OCI-LY3 (cell line): ENCODE results near the gene DNAJB11.

Experiments used
- H2AFZ ChIP-seq: fragments of 200-600, 300-600 bp; shearing (Covaris generic); 2 replicates; pipeline ENCODE4 v1.6.0; 2014; ENCODE audit warnings: antibody characterized with exemption, low read depth, low read length
- H3K27ac ChIP-seq: fragments of 200-600, 300-600 bp; sonication (generic); 2 replicates; pipeline ENCODE4 v1.5.1; 2014; ENCODE audit warnings: mild to moderate bottlenecking, low read length, moderate library complexity, mixed read lengths
- H3K27me3 ChIP-seq: fragments of 200-600, 300-600 bp; sonication (generic); 2 replicates; pipeline ENCODE4 v1.6.1; 2014; ENCODE audit warnings: low read depth, low read length, mixed read lengths
- H3K36me3 ChIP-seq: fragments of 200-600, 300-600 bp; sonication (generic); replicated peaks from 2 replicates; pipeline ENCODE3; 2014; ENCODE audit warnings: low read depth, low read length, mixed read lengths
- H3K4me1 ChIP-seq: fragments of 300-600, 200-600 bp; sonication (generic); 2 replicates; pipeline ENCODE4 v1.6.1; 2014; ENCODE audit warnings: low read length, mixed read lengths
- H3K4me2 ChIP-seq: fragments of 200-600, 300-600 bp; sonication (generic); 2 replicates; pipeline ENCODE4 v1.6.1; 2014; ENCODE audit warnings: low read length, mixed read lengths
- H3K4me3 ChIP-seq: fragments of 300-600, 200-600 bp; sonication (generic); 2 replicates; pipeline ENCODE4 v1.5.1; 2014; ENCODE audit warnings: antibody characterized with exemption, mild to moderate bottlenecking, low read length, moderate library complexity
- H3K79me2 ChIP-seq: fragments of 300-600, 200-600 bp; shearing (Covaris generic); 2 replicates; pipeline ENCODE4 v1.6.1; 2014; ENCODE audit warnings: mild to moderate bottlenecking, low read length, mixed read lengths
- H3K9ac ChIP-seq: fragments of 300-600, 200-600 bp; shearing (Covaris generic); 2 replicates; pipeline ENCODE4 v1.6.0; 2014; ENCODE audit warnings: mild to moderate bottlenecking, low read length, moderate library complexity
- H3K9me3 ChIP-seq: fragments of 200-600, 300-600 bp; shearing (Covaris generic); 2 replicates; pipeline ENCODE4 v1.6.1; 2014; ENCODE audit warnings: low read length, mixed read lengths; ENCODE audit not compliant: insufficient read depth
- H4K20me1 ChIP-seq: fragments of 200-600, 300-600 bp; sonication (generic); 2 replicates; pipeline ENCODE4 v1.6.1; 2016; ENCODE audit warnings: low read length, mixed read lengths; ENCODE audit not compliant: insufficient read depth
- EZH2phosphoT487 ChIP-seq: fragments of 200-600 bp; shearing (Covaris generic); IDR thresholded peaks from 2 replicates; pipeline ENCODE4 v1.6.1; 2018; ENCODE audit warnings: antibody characterized with exemption, mixed run types, low read depth
- TF ChIP-seq, protein P1 (sequence below): fragments of 200-600, 300-600 bp; sonication (generic); IDR thresholded peaks from 2 replicates; pipeline ENCODE4 v1.5.1; 2014; ENCODE audit warnings: antibody characterized with exemption, low read length, low read depth

The DNAJB11 gene

DNA sequence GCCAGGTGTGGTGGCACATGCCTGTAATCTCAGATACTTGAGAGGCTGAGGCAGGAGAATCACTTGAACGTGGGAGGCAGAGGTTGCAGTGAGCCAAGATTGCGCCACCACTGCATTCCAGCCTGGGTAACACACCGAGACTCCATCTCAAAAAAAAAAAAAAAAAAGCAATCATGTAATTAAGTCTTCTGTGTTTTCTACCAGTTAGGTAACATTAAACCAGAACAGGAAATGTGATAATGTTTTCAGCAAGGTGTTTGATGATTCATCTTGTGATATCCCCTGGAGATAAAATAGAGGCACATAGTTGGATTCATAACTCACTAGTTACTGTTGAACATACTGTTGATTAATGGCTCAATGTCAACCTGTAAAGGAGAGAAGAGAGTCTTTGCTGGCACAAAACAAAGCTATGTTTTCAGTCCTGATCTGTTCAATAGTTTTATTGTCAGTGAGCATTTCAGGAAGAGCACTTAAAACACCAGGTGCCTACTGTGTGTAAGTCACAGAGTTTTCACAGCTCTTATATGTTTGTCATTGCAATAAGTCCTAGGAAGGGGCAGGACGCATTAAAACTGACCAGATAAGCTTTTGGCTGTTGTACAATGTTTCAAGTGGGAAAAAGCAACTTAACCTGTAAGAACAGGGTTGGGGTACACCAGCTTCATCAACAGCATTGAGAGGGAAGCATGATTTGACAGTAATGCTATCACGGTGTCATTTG is 19.5 kb downstream of the DNAJB11 start:
- H3K79me2 ChIP-seq = no peaks in the 10 kb centered on the region
- H3K36me3 ChIP-seq = peaks cover 12% of the 10 kb centered on the region
- no peaks in the 10 kb centered on the region for H3K27me3 ChIP-seq
- no peaks in the 10 kb centered on the region for H4K20me1 ChIP-seq
- TF ChIP-seq, protein P1, sequence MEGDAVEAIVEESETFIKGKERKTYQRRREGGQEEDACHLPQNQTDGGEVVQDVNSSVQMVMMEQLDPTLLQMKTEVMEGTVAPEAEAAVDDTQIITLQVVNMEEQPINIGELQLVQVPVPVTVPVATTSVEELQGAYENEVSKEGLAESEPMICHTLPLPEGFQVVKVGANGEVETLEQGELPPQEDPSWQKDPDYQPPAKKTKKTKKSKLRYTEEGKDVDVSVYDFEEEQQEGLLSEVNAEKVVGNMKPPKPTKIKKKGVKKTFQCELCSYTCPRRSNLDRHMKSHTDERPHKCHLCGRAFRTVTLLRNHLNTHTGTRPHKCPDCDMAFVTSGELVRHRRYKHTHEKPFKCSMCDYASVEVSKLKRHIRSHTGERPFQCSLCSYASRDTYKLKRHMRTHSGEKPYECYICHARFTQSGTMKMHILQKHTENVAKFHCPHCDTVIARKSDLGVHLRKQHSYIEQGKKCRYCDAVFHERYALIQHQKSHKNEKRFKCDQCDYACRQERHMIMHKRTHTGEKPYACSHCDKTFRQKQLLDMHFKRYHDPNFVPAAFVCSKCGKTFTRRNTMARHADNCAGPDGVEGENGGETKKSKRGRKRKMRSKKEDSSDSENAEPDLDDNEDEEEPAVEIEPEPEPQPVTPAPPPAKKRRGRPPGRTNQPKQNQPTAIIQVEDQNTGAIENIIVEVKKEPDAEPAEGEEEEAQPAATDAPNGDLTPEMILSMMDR = no peak
- no peak for TF ChIP-seq EZH2phosphoT487
- H3K9me3 ChIP-seq = no peaks in the 10 kb centered on the region
- no peak overlapping the region for H3K4me2 ChIP-seq
- H3K4me3 ChIP-seq = no peak overlapping the region
- H2AFZ ChIP-seq = no peak overlapping the region
- no peak overlapping the region for H3K27ac ChIP-seq
- no peaks in the 10 kb centered on the region for H3K4me1 ChIP-seq
- no peak overlapping the region for H3K9ac ChIP-seq

DNA sequence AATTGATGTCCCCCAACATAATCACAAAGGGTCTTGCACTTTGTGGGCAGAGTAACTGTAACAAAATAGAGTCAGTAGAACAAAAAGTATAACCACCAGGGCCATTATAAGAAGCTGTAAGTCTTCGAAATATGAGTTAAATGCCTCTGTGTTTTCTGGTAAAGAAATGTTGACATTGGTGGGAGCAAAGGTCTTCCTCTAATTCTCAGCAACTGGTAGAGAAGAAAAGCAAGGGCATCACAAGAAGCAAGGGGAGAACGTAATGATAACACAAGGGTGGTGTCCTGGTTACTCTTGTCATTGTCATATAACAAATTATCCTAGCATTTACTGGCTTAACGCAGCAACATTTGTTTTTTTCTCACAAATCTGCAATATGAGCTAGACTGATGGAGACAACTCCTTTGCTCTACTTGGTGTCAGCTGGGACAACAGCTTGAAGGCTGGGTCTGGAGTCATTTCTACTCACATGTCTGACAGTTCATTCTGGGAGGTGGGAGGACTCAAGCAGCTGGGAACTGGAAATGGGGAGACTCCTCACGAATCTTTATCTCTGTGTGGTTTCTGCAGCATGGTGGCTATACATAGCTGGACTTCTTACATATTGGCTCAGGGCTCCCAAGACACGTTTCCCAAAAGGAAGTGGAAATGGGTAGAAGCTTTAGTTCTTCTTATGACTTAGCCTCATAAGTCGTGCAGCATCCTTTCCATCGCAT is 20.2 kb downstream of the DNAJB11 start:
- H2AFZ ChIP-seq = no peak overlapping the region
- no peak overlapping the region for H3K9ac ChIP-seq
- H3K27me3 ChIP-seq = no peaks in the 10 kb centered on the region
- no peaks in the 10 kb centered on the region for H3K4me1 ChIP-seq
- H3K36me3 ChIP-seq = peaks cover 5% of the 10 kb centered on the region
- no peak overlapping the region for H3K4me2 ChIP-seq
- H3K79me2 ChIP-seq = no peaks in the 10 kb centered on the region
- H3K4me3 ChIP-seq = no peak overlapping the region
- H4K20me1 ChIP-seq = no peaks in the 10 kb centered on the region
- H3K9me3 ChIP-seq = no peaks in the 10 kb centered on the region
- TF ChIP-seq, protein P1 = no peak
- no peak for TF ChIP-seq EZH2phosphoT487
- no peak overlapping the region for H3K27ac ChIP-seq

DNA sequence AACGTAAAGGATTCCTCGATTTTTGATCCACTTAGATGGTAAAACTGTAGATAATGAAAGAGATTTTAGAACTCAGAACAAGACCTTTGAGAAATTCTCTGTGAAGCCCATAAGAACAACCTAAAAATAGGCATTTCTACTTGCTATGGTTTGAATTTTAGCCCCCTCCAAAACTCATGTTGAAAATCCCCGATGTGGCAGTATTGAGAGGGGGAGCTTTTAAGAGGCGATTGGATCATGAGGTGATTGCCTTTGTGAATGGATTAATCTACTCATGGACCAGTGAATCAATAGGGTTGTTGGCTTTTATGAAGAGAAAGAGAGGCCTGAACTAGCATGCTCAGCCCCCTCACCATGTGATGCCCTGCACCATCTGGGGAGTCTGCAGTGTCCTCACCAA is 22.2 kb downstream of the DNAJB11 start:
- H3K4me3 ChIP-seq = no peak overlapping the region
- TF ChIP-seq, protein P1 = no peak
- no peak for TF ChIP-seq EZH2phosphoT487
- no peak overlapping the region for H2AFZ ChIP-seq
- no peaks in the 10 kb centered on the region for H3K9me3 ChIP-seq
- no peaks in the 10 kb centered on the region for H4K20me1 ChIP-seq
- no peaks in the 10 kb centered on the region for H3K36me3 ChIP-seq
- no peaks in the 10 kb centered on the region for H3K79me2 ChIP-seq
- no peaks in the 10 kb centered on the region for H3K4me1 ChIP-seq
- H3K27ac ChIP-seq = no peak overlapping the region
- H3K4me2 ChIP-seq = no peak overlapping the region
- H3K27me3 ChIP-seq = no peaks in the 10 kb centered on the region
- H3K9ac ChIP-seq = no peak overlapping the region

DNA sequence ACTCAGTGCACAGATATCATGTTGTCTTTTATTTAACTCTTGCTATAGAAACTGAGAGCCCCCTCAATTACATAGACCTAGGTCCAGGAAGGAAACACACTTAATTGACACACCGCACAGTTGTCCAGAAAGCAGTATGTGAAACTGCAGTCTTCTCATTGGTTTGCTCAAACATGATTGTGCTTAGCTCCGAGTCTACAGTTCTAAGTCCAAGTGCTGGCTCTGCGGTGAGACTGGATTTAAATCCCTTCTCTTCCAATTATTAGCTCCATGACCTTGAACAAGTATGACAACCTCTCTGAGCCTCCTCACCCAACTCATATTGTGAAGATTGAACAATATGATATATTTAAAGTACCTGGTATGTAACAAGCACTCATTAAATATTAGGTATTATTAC is 23.3 kb downstream of the DNAJB11 start:
- H3K79me2 ChIP-seq = no peaks in the 10 kb centered on the region
- no peak overlapping the region for H2AFZ ChIP-seq
- no peaks in the 10 kb centered on the region for H4K20me1 ChIP-seq
- TF ChIP-seq, protein P1 = no peak
- no peak for TF ChIP-seq EZH2phosphoT487
- no peaks in the 10 kb centered on the region for H3K27me3 ChIP-seq
- no peak overlapping the region for H3K4me3 ChIP-seq
- no peaks in the 10 kb centered on the region for H3K4me1 ChIP-seq
- H3K9ac ChIP-seq = no peak overlapping the region
- no peaks in the 10 kb centered on the region for H3K36me3 ChIP-seq
- no peak overlapping the region for H3K4me2 ChIP-seq
- H3K9me3 ChIP-seq = no peaks in the 10 kb centered on the region
- no peak overlapping the region for H3K27ac ChIP-seq
